ENCODE results near the gene PCSK5. TPM values are rescaled to one million over a fixed set of nuclear protein-coding genes. Genes with fewer than 3 reads are reported as not detected.

PCSK5 gene
- total and polyA plus RNA-seq, 2 donors (not counting 3 experiments of a cell fraction or from before 2014, with no cell fraction given) = 2.6 to 4.8 TPM

DNA sequence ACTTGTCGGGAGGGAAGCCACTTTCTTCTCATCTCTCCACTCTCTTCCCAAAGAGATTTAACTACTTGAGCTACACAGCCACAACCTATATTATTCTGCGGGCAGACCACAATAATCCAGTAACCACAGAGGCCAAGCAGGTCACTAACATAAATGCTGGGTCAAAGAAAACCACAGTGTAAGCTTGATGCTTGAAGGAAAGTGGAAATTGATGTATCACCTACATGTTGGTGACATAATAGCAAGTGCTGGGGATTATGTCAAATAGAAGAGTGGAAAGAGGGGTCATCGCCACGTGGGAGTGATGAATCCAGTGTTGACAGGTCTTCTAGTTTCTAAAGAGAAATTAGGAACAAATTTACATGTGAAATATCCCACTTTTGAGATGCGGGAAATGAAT lies 462.8 kb downstream of the PCSK5 start:
- intact Hi-C loops (cut with micrococcal nuclease) = no loop called here
- POLR2A ChIA-PET = no interaction called here

GRCh38 chr9:76354221-76354620 lies 463.7 kb downstream of the PCSK5 start:
- BruUV-seq (replicated peaks) = no TSS peak
- DNase-seq (ENCODE audit: low read depth, low spot score) = no peak
- ChIA-PET CTCF (no interaction called here), POLR2A (no interaction called here)
- no peak overlapping the region for H3K4me2 ChIP-seq (ENCODE audit: insufficient read depth, low read length)
- H3K9me1 ChIP-seq (replicated peaks; ENCODE audit: control insufficient read depth, extremely low read depth, insufficient read depth, low read length) = no peaks in the 10 kb centered on the region
- no peak overlapping the region for H3K4me3 ChIP-seq (replicated peaks in 1 of 3; ENCODE audit: insufficient read depth in 1 of 3, low read depth in 1 of 3, low read length in 3 of 3)
- dilution Hi-C loops (cut with MboI; ENCODE audit: extremely low pct_ligation_motif_present, low sequenced_read_pairs) = no loop called here
- TF ChIP-seq POLR2A (IDR thresholded peaks at IDR 0.05; ENCODE audit: low read depth, low read length) = no peak
- no peak for TF ChIP-seq GATA2 (IDR thresholded peaks at IDR 0.05; ENCODE audit: insufficient read depth, insufficient read length, low read depth, low read length)
- no peak for TF ChIP-seq JUN (IDR thresholded peaks at IDR 0.05; ENCODE audit: borderline replicate concordance, insufficient read depth, insufficient read length, low read depth)
- TF ChIP-seq EZH2 (IDR thresholded peaks at IDR 0.05; ENCODE audit: borderline replicate concordance, low read depth, low read length, severe bottlenecking) = no peak
- TF ChIP-seq, protein P1, sequence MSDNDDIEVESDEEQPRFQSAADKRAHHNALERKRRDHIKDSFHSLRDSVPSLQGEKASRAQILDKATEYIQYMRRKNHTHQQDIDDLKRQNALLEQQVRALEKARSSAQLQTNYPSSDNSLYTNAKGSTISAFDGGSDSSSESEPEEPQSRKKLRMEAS (IDR thresholded peaks at IDR 0.05; ENCODE audit: insufficient read depth, insufficient read length) = no peak
- no peak for TF ChIP-seq CTCF (IDR thresholded peaks at IDR 0.05; ENCODE audit: extremely low read depth in 1 of 2, insufficient read depth in 1 of 2, low read depth in 1 of 2, low read length in 2 of 2)
- no peak for TF ChIP-seq POLR2AphosphoS5 (IDR thresholded peaks at IDR 0.05; ENCODE audit: insufficient read depth, low read depth, low read length)
- TF ChIP-seq MYC (IDR thresholded peaks at IDR 0.05; ENCODE audit: low read depth, low read length) = no peak
- no peak for TF ChIP-seq FOS (IDR thresholded peaks at IDR 0.05; ENCODE audit: borderline replicate concordance, insufficient read depth, low read length)
- no peak for FAIRE-seq
- no peaks in the 10 kb centered on the region for H4K20me1 ChIP-seq (replicated peaks; ENCODE audit: control insufficient read depth, extremely low read depth, insufficient read depth, low read length)
- H3K27me3 ChIP-seq (ENCODE audit: control insufficient read depth in 2 of 2, insufficient read depth in 2 of 2, low read length in 2 of 2) = peaks cover 0 to 2% of the 10 kb centered on the region in 2 experiments
- H3K4me1 ChIP-seq (ENCODE audit: control insufficient read depth, extremely low read depth, insufficient read depth, low read length) = no peaks in the 10 kb centered on the region
- no peaks in the 10 kb centered on the region for H3K79me2 ChIP-seq (ENCODE audit: control insufficient read depth, insufficient read depth, low read length)
- intact Hi-C loops (cut with micrococcal nuclease) = no loop called here
- no peak overlapping the region for H3K9ac ChIP-seq (replicated peaks; ENCODE audit: extremely low read depth, insufficient read depth, low read length)
- no peak overlapping the region for H3K27ac ChIP-seq (ENCODE audit: insufficient read depth, low read depth, low read length)
- no peaks in the 10 kb centered on the region for H3K36me3 ChIP-seq (ENCODE audit: control insufficient read depth in 2 of 2, extremely low read depth in 1 of 2, insufficient read depth in 2 of 2, low read length in 2 of 2)
- no peak overlapping the region for H2AFZ ChIP-seq (ENCODE audit: low read depth, low read length)
- H3K9me3 ChIP-seq (replicated peaks; ENCODE audit: control insufficient read depth, insufficient read depth, low read length) = no peaks in the 10 kb centered on the region

More for the DNA sequence above, 462.8 kb downstream of the PCSK5 start:
- Histone ChIP-seq H3K79me2 (ENCODE audit: control insufficient read depth, insufficient read depth, low read length) (no peaks in the 10 kb centered on the region), H3K4me1 (ENCODE audit: control insufficient read depth, extremely low read depth, insufficient read depth, low read length) (no peaks in the 10 kb centered on the region), H3K9ac (replicated peaks; ENCODE audit: extremely low read depth, insufficient read depth, low read length) (no peak overlapping the region), H3K27me3 (ENCODE audit: control insufficient read depth in 2 of 2, insufficient read depth in 2 of 2, low read length in 2 of 2) (peaks cover 0 to 2% of the 10 kb centered on the region in 2 experiments), H4K20me1 (replicated peaks; ENCODE audit: control insufficient read depth, extremely low read depth, insufficient read depth, low read length) (no peaks in the 10 kb centered on the region), H2AFZ (ENCODE audit: low read depth, low read length) (no peak overlapping the region), H3K27ac (ENCODE audit: insufficient read depth, low read depth, low read length) (no peak overlapping the region), H3K36me3 (ENCODE audit: control insufficient read depth in 2 of 2, extremely low read depth in 1 of 2, insufficient read depth in 2 of 2, low read length in 2 of 2) (no peaks in the 10 kb centered on the region), H3K4me3 (replicated peaks in 1 of 3; ENCODE audit: insufficient read depth in 1 of 3, low read depth in 1 of 3, low read length in 3 of 3) (no peak overlapping the region), H3K9me1 (replicated peaks; ENCODE audit: control insufficient read depth, extremely low read depth, insufficient read depth, low read length) (no peaks in the 10 kb centered on the region), H3K4me2 (ENCODE audit: insufficient read depth, low read length) (no peak overlapping the region), H3K9me3 (replicated peaks; ENCODE audit: control insufficient read depth, insufficient read depth, low read length) (no peaks in the 10 kb centered on the region)
- CTCF ChIA-PET = no interaction called here
- FAIRE-seq (no peak), DNase-seq (ENCODE audit: low read depth, low spot score) (no peak)
- dilution Hi-C loops (cut with MboI; ENCODE audit: extremely low pct_ligation_motif_present, low sequenced_read_pairs) = no loop called here
- TF ChIP-seq FOS (IDR thresholded peaks at IDR 0.05; ENCODE audit: borderline replicate concordance, insufficient read depth, low read length) (no peak), POLR2AphosphoS5 (IDR thresholded peaks at IDR 0.05; ENCODE audit: insufficient read depth, low read depth, low read length) (no peak), JUN (IDR thresholded peaks at IDR 0.05; ENCODE audit: borderline replicate concordance, insufficient read depth, insufficient read length, low read depth) (no peak), POLR2A (IDR thresholded peaks at IDR 0.05; ENCODE audit: low read depth, low read length) (no peak)
- TF ChIP-seq, protein P1 (IDR thresholded peaks at IDR 0.05; ENCODE audit: insufficient read depth, insufficient read length) = no peak
- BruUV-seq (replicated peaks) = no TSS peak
